K562 (cell line): ENCODE results near the gene POU2AF1. TPM values are rescaled to one million over a fixed set of nuclear protein-coding genes. Genes with fewer than 3 reads are reported as not detected.

Experiments used
- ATAC-seq: fragments of 200-7000 bp; cut with Tn5 transposase; 3 replicates; pipeline ENCODE4 v1.9.1; 2020; ENCODE audit warnings: moderate library complexity
- BruUV-seq: library from RNA; stranded (reverse); fragments of 400-500 nt; replicated peaks from 2 replicates; lab custom pipeline; 2021; lab: Mats Ljungman, UMichigan
- CTCF ChIA-PET: fragments of 300-600 bp; formaldehyde crosslinking; extraction: SDS; loops from one replicate; lab custom pipeline; 2021; ENCODE audit warnings: low intra/inter-chr PET ratio; lab: Yijun Ruan, JAX
- POLR2A ChIA-PET: fragments of 300-600, 350-650 bp; sonication (Branson Sonifier 250); formaldehyde crosslinking; extraction: SDS; loops from one replicate; lab custom pipeline; 2021; ENCODE audit warnings: antibody characterized with exemption, inconsistent platforms; lab: Yijun Ruan, JAX
- DNase-seq, 4 experiments: peaks; one replicate each; pipeline versions ENCODE4 v3.0.0 to v3.0.0-alpha.2; 2011 to 2018; ENCODE audit warnings: low spot score in 3 of 4, mixed read lengths in 3 of 4; ENCODE audit errors: extremely low read depth in 1 of 4
- FAIRE-seq: peaks from 2 replicates; lab custom pipeline; 2011; peaks lifted over from hg19 to GRCh38; lab: Jason Lieb, UNC
- H2AFZ ChIP-seq: 2 replicates; pipeline ENCODE4 v1.6.0; 2011; ENCODE audit warnings: low read depth, low read length, control low read depth, inconsistent platforms
- H3K27ac ChIP-seq: fragments of 200-600 bp; 3 replicates; pipeline ENCODE4 v1.8.0; 2011; ENCODE audit warnings: low read depth, mild to moderate bottlenecking, control low read depth, inconsistent platforms, low read length, moderate library complexity, mixed read lengths; ENCODE audit errors: extremely low read depth
- H3K27me3 ChIP-seq, 2 experiments: fragments of 300-600 bp in 1 of 2; 2 replicates in 1 of 2; 3 replicates in 1 of 2; pipeline versions ENCODE4 v1.6.0 to v1.8.0; 2011; ENCODE audit warnings: inconsistent platforms in 2 of 2, low read length in 2 of 2, mild to moderate bottlenecking in 1 of 2, mixed read lengths in 1 of 2, moderate library complexity in 1 of 2; ENCODE audit not compliant: control insufficient read depth in 2 of 2, insufficient read depth in 2 of 2
- H3K36me3 ChIP-seq: fragments of 300-600 bp; 3 replicates; pipeline ENCODE4 v1.8.0; 2011; ENCODE audit warnings: mild to moderate bottlenecking, low read length, inconsistent platforms; ENCODE audit not compliant: control insufficient read depth, insufficient read depth
- H3K4me1 ChIP-seq, 2 experiments: fragments of 200-600 bp in 1 of 2; replicated peaks in 1 of 2; 2 replicates in 1 of 2; 3 replicates in 1 of 2; pipeline versions ENCODE4 v1.5.1 to v1.8.0; 2011; ENCODE audit warnings: inconsistent platforms in 2 of 2, low read length in 2 of 2, mild to moderate bottlenecking in 1 of 2, mixed read lengths in 1 of 2, moderate library complexity in 1 of 2; ENCODE audit not compliant: control insufficient read depth in 2 of 2, insufficient read depth in 2 of 2
- H3K4me2 ChIP-seq: 2 replicates; pipeline ENCODE4 v1.6.1; 2011; ENCODE audit warnings: low read length, control low read depth, inconsistent platforms, mixed read lengths; ENCODE audit not compliant: insufficient read depth
- H3K4me3 ChIP-seq: fragments of 200-600 bp; sonication (generic), shearing (Covaris generic); 2 replicates; pipeline ENCODE4 v1.5.1; 2016; ENCODE audit warnings: control low read depth, inconsistent platforms
- H3K79me2 ChIP-seq: fragments of 200-600 bp; 3 replicates; pipeline ENCODE4 v1.8.0; 2011; ENCODE audit warnings: low read length, inconsistent platforms; ENCODE audit not compliant: control insufficient read depth, insufficient read depth
- H3K9ac ChIP-seq, 2 experiments: 2 replicates each; pipeline versions ENCODE4 v1.6.0 to v1.6.1; 2011; ENCODE audit warnings: low read depth in 2 of 2, low read length in 2 of 2, control low read depth in 1 of 2, inconsistent platforms in 1 of 2, mild to moderate bottlenecking in 1 of 2, mixed read lengths in 1 of 2; ENCODE audit not compliant: insufficient read depth in 1 of 2
- H3K9me1 ChIP-seq: one replicate; pipeline ENCODE4 v1.6.0; 2011; ENCODE audit warnings: inconsistent platforms, mild to moderate bottlenecking, low read length, moderate library complexity; ENCODE audit not compliant: control insufficient read depth, insufficient read depth
- H3K9me3 ChIP-seq: replicated peaks from 2 replicates; pipeline ENCODE4 v1.5.1; 2011; ENCODE audit warnings: low read depth, low read length, inconsistent platforms; ENCODE audit not compliant: control insufficient read depth, insufficient read depth
- H4K20me1 ChIP-seq: replicated peaks from 2 replicates; pipeline ENCODE4 v1.6.1; 2011; ENCODE audit warnings: low read length, inconsistent platforms, mixed read lengths; ENCODE audit not compliant: control insufficient read depth, insufficient read depth
- AFF1 ChIP-seq, 2 experiments: fragments of 450-650 bp; IDR thresholded peaks; 2 replicates each; pipeline ENCODE4 v1.6.1; 2018; ENCODE audit warnings: mild to moderate bottlenecking in 2 of 2, low read depth in 1 of 2; ENCODE audit not compliant: partially characterized antibody in 2 of 2
- CTBP1 ChIP-seq: fragments of 450-650 bp; IDR thresholded peaks from 2 replicates; pipeline ENCODE4 v1.6.1; 2016; ENCODE audit warnings: borderline replicate concordance
- E2F1 ChIP-seq: sonication (generic); formaldehyde crosslinking; IDR thresholded peaks from 2 replicates; pipeline ENCODE4 v1.8.1; 2023; ENCODE audit warnings: mild to moderate bottlenecking, missing genetic modification reagents, moderate library complexity
- HDAC3 ChIP-seq: fragments of 450-650 bp; IDR thresholded peaks from 2 replicates; pipeline ENCODE4 v1.6.1; 2018; ENCODE audit warnings: borderline replicate concordance, mild to moderate bottlenecking, moderate library complexity; ENCODE audit not compliant: partially characterized antibody
- MLX ChIP-seq, 2 experiments: fragments of 450-650 bp in 1 of 2; sonication (generic) in 1 of 2; formaldehyde crosslinking; conservative IDR thresholded peaks; 2 replicates each; pipeline versions ENCODE4 v1.4.0 to v1.8.1; 2020 to 2022; ENCODE audit warnings: mild to moderate bottlenecking in 1 of 2, missing genetic modification reagents in 1 of 2
- NBN ChIP-seq: fragments of 450-650 bp; IDR thresholded peaks from 2 replicates; pipeline ENCODE4 v1.6.1; 2016; ENCODE audit warnings: low read depth, mild to moderate bottlenecking
- NONO ChIP-seq, 2 experiments: fragments of 200-400 bp in 1 of 2; fragments of 450-650 bp in 1 of 2; formaldehyde crosslinking in 1 of 2; IDR thresholded peaks; 2 replicates each; pipeline ENCODE4 v1.6.1; 2017; ENCODE audit warnings: low read depth in 2 of 2, mild to moderate bottlenecking in 2 of 2, moderate library complexity in 2 of 2, low read length in 1 of 2
- SIRT6 ChIP-seq: IDR thresholded peaks from one replicate; pipeline ENCODE4 v1.6.1; 2012; ENCODE audit warnings: low read depth, mild to moderate bottlenecking, control low read depth, inconsistent platforms, low read length, moderate library complexity
- TCF15 ChIP-seq: fragments of 250-450 bp; sonication (Bioruptor Pico); IDR thresholded peaks from 2 replicates; pipeline ENCODE4 v1.8.0; 2022; ENCODE audit warnings: moderate library complexity, mild to moderate bottlenecking, inconsistent platforms
- ZBTB34 ChIP-seq: fragments of 250-450 bp; sonication (Bioruptor Pico); IDR thresholded peaks from 2 replicates; pipeline ENCODE4 v1.8.0; 2021; ENCODE audit warnings: mild to moderate bottlenecking, moderate library complexity
- WGBS: fragments of 100-300 bp; shearing (Covaris generic); methylation state at CpG from one replicate; pipeline ENCODE4 v1.1.6; 2016; ENCODE audit warnings: low coverage, mixed read lengths; ENCODE audit not compliant: insufficient coverage; ENCODE audit errors: missing lambda C conversion rate; 5-methylcytosine and 5-hydroxymethylcytosine counted together
- in situ Hi-C: fragments of 300-500 bp; cut with MboI; formaldehyde crosslinking; loops from 4 replicates; pipeline ENCODE4 v1.15.0; 2018; ENCODE audit warnings: inconsistent platforms, mixed read lengths
- intact Hi-C: fragments of 100-400 bp; cut with micrococcal nuclease; formaldehyde crosslinking; loops from 2 replicates; pipeline ENCODE4 v1.14.2; 2022
- polyA plus RNA-seq, 8 experiments: library from polyadenylated mRNA; depleted of rRNA in 4 of 8; stranded (reverse) in 5 of 8; unstranded in 3 of 8; fragments of >200 nt; fragmentation: Nextera tagmentation in 2 of 8; fragmentation: Illumina TruSeq in 1 of 8; extraction: Ambion mirVana in 2 of 8; extraction: Trizol in 1 of 8; gene quantifications; 2 replicates each; pipeline versions ENCODE4 v1.2.1 to v1.2.3, GENCODE V29; 2011 to 2014; ENCODE audit warnings: inconsistent platforms in 1 of 8, missing spikeins in 1 of 8
- total RNA-seq, 7 experiments: library from RNA; depleted of rRNA in 6 of 7; stranded (reverse); fragments of >200 nt in 6 of 7; fragmentation: Illumina TruSeq in 2 of 7; extraction: Trizol in 2 of 7; gene quantifications; 2 replicates each; pipeline versions ENCODE4 v1.2.1 to v1.2.3, GENCODE V29; 2011 to 2021; ENCODE audit warnings: low replicate concordance in 1 of 7

POU2AF1 gene
- total and polyA plus RNA-seq, 9 of the 15 experiments (the other 6 are each of a cell fraction or from before 2014, with no cell fraction given), result 0.09 TPM; not detected in 8

GRCh38 chr11:111357150-111358037, 21.7 kb downstream of the POU2AF1 start:
- no peak overlapping the region for H3K4me2 ChIP-seq
- no peak overlapping the region for H3K4me3 ChIP-seq
- FAIRE-seq, result no peak
- no peak overlapping the region for H3K27ac ChIP-seq
- in situ Hi-C loops (no loop called here), intact Hi-C loops (no loop called here)
- H3K36me3 ChIP-seq, result no peaks in the 10 kb centered on the region
- ChIA-PET CTCF (no interaction called here), POLR2A (no interaction called here)
- H3K27me3 ChIP-seq, result peaks cover 0 to 5% of the 10 kb centered on the region in 2 experiments; a peak in 1 of 5 replicates
- H3K79me2 ChIP-seq, result no peaks in the 10 kb centered on the region
- no peak overlapping the region for H2AFZ ChIP-seq
- DNase-seq, result no peak
- 0% methylated on average over 14 of the region's 18 CpGs for WGBS
- no peaks in the 10 kb centered on the region for H3K9me1 ChIP-seq
- peaks cover 0 to 3% of the 10 kb centered on the region in 2 experiments; a peak in 1 of 5 replicates for H3K4me1 ChIP-seq
- peak; percentile 54; the same call in 2 of the 3 replicates for ATAC-seq
- no peak overlapping the region for H3K9ac ChIP-seq
- H4K20me1 ChIP-seq, result no peaks in the 10 kb centered on the region
- H3K9me3 ChIP-seq, result no peaks in the 10 kb centered on the region
- BruUV-seq, result no TSS peak
- TF ChIP-seq NONO (IDR thresholded peaks at IDR 0.05; ENCODE audit: low read depth in 2 of 2, low read length in 1 of 2), result no peak
- no peak for TF ChIP-seq TCF15 (CRISPR knock-in tag)
- no peak for TF ChIP-seq SIRT6
- no peak for TF ChIP-seq MLX (CRISPR knock-in tag; conservative IDR thresholded peaks at IDR 0.05)
- TF ChIP-seq HDAC3, result no peak
- no peak for TF ChIP-seq AFF1 (IDR thresholded peaks at IDR 0.05; ENCODE audit: low read depth in 1 of 2, partially characterized antibody in 2 of 2)
- no peak for TF ChIP-seq NBN
- TF ChIP-seq E2F1 (CRISPR knock-in tag), result no peak
- no peak for TF ChIP-seq CTBP1
- no peak for TF ChIP-seq ZBTB34
